ENCODE data around the gene LIN52. TPM values are rescaled to one million over a fixed set of nuclear protein-coding genes. Genes with fewer than 3 reads are reported as not detected.

Gene LIN52
- polyA plus RNA-seq, 3 donors: 2.9 to 7.2 (median 4.8) TPM

GRCh38 chr14:74248017-74248416 is 163.3 kb downstream of the LIN52 start:
- Histone ChIP-seq H3K4me2 (replicated peaks; ENCODE audit: extremely low read depth, low read length, poor library complexity, severe bottlenecking) (no peak overlapping the region), H3K4me3 (replicated peaks in 1 of 3; ENCODE audit: low read depth in 2 of 3, low read length in 3 of 3) (no peak overlapping the region), H3K79me2 (ENCODE audit: insufficient read depth, low read length) (no peaks in the 10 kb centered on the region), H3K9ac (ENCODE audit: insufficient read depth, low read length, poor library complexity, severe bottlenecking) (no peak overlapping the region), H3K9me3 (replicated peaks in 1 of 2; ENCODE audit: control insufficient read depth in 1 of 2, insufficient read depth in 1 of 2, low read length in 2 of 2) (peaks cover 0 to 8% of the 10 kb centered on the region in 2 donors), H3K4me1 (ENCODE audit: control insufficient read depth in 1 of 2, insufficient read depth in 2 of 2, low read length in 2 of 2) (peaks cover 0 to 5% of the 10 kb centered on the region in 2 donors), H2AFZ (ENCODE audit: insufficient read depth, low read depth, low read length, poor library complexity, severe bottlenecking) (no peak overlapping the region), H3K27ac (ENCODE audit: low read depth in 1 of 2, low read length in 2 of 2) (no peak overlapping the region), H3K27me3 (ENCODE audit: control insufficient read depth in 2 of 2, insufficient read depth in 2 of 2, low read length in 2 of 2) (peaks cover 16 to 59% of the 10 kb centered on the region in 2 donors), H4K20me1 (ENCODE audit: insufficient read depth, low read length) (no peaks in the 10 kb centered on the region), H3K36me3 (replicated peaks in 1 of 2; ENCODE audit: control insufficient read depth in 1 of 2, insufficient read depth in 2 of 2, low read length in 2 of 2) (no peaks in the 10 kb centered on the region)
- Mint-ChIP-seq H3K27me3 (ENCODE audit: low read depth in 3 of 3) (peaks cover 41 to 62% (median 53%) of the 10 kb centered on the region in 3 donors), H3K4me3 (no peak overlapping the region), H3K36me3 (no peaks in the 10 kb centered on the region), H3K4me1 (peaks cover 8% of the 10 kb centered on the region), H3K9me3 (peaks cover 0 to 3% (median 0%) of the 10 kb centered on the region in 7 donors), H3K27ac (no peak overlapping the region)
- TF ChIP-seq, protein P1, sequence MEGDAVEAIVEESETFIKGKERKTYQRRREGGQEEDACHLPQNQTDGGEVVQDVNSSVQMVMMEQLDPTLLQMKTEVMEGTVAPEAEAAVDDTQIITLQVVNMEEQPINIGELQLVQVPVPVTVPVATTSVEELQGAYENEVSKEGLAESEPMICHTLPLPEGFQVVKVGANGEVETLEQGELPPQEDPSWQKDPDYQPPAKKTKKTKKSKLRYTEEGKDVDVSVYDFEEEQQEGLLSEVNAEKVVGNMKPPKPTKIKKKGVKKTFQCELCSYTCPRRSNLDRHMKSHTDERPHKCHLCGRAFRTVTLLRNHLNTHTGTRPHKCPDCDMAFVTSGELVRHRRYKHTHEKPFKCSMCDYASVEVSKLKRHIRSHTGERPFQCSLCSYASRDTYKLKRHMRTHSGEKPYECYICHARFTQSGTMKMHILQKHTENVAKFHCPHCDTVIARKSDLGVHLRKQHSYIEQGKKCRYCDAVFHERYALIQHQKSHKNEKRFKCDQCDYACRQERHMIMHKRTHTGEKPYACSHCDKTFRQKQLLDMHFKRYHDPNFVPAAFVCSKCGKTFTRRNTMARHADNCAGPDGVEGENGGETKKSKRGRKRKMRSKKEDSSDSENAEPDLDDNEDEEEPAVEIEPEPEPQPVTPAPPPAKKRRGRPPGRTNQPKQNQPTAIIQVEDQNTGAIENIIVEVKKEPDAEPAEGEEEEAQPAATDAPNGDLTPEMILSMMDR (IDR thresholded peaks at IDR 0.05): no peak
- no CpG with 5 or more reads among the region's 6 CpGs for WGBS (ENCODE audit: insufficient coverage)
- no peak for DNase-seq
- intact Hi-C loops (cut with micrococcal nuclease): no loop called here

GRCh38 chr14:74249433-74250375 is 164.9 kb downstream of the LIN52 start:
- intact Hi-C loops (cut with micrococcal nuclease): no loop called here

More at GRCh38 chr14:74249433-74250375, 164.9 kb downstream of the LIN52 start:
- no peak overlapping the region for H3K27ac ChIP-seq (ENCODE audit: low read depth in 1 of 2, low read length in 2 of 2)
- H3K36me3 Mint-ChIP-seq: no peaks in the 10 kb centered on the region
- no peak for DNase-seq
- peaks cover 0 to 5% of the 10 kb centered on the region in 2 donors for H3K4me1 ChIP-seq (ENCODE audit: control insufficient read depth in 1 of 2, insufficient read depth in 2 of 2, low read length in 2 of 2)
- no peak overlapping the region for H3K4me3 Mint-ChIP-seq
- no peak overlapping the region for H3K4me3 ChIP-seq (replicated peaks in 1 of 3; ENCODE audit: low read depth in 2 of 3, low read length in 3 of 3)
- peaks cover 0 to 42% of the 10 kb centered on the region in 2 donors for H3K27me3 ChIP-seq (ENCODE audit: control insufficient read depth in 2 of 2, insufficient read depth in 2 of 2, low read length in 2 of 2)
- H3K9me3 Mint-ChIP-seq: peaks cover 0 to 3% (median 0%) of the 10 kb centered on the region in 7 donors
- H3K79me2 ChIP-seq (ENCODE audit: insufficient read depth, low read length): no peaks in the 10 kb centered on the region
- no peaks in the 10 kb centered on the region for H3K36me3 ChIP-seq (replicated peaks in 1 of 2; ENCODE audit: control insufficient read depth in 1 of 2, insufficient read depth in 2 of 2, low read length in 2 of 2)
- H3K9me3 ChIP-seq (replicated peaks in 1 of 2; ENCODE audit: control insufficient read depth in 1 of 2, insufficient read depth in 1 of 2, low read length in 2 of 2): no peaks in the 10 kb centered on the region
- H2AFZ ChIP-seq (ENCODE audit: insufficient read depth, low read depth, low read length, poor library complexity, severe bottlenecking): no peak overlapping the region
- no peaks in the 10 kb centered on the region for H4K20me1 ChIP-seq (ENCODE audit: insufficient read depth, low read length)
- H3K27me3 Mint-ChIP-seq (ENCODE audit: low read depth in 3 of 3): peaks cover 24 to 57% (median 39%) of the 10 kb centered on the region in 3 donors
- 100% methylated on average over 2 of the region's 12 CpGs for WGBS (ENCODE audit: insufficient coverage)
- H3K4me2 ChIP-seq (replicated peaks; ENCODE audit: extremely low read depth, low read length, poor library complexity, severe bottlenecking): no peak overlapping the region
- H3K27ac Mint-ChIP-seq: no peak overlapping the region
- H3K4me1 Mint-ChIP-seq: peaks cover 8% of the 10 kb centered on the region
- TF ChIP-seq, protein P1 (IDR thresholded peaks at IDR 0.05): no peak
- H3K9ac ChIP-seq (ENCODE audit: insufficient read depth, low read length, poor library complexity, severe bottlenecking): no peak overlapping the region

Small RNAs within 50 kb of the gene (small RNA-seq; reads per million reads assigned to genes)
- gene AC006349.1 (ENCODE audit: insufficient read length, low read depth) (not detected), gene RN7SL530P (ENCODE audit: insufficient read length, low read depth) (not detected)

Other genes starting within 250 kb of the LIN52 start
- 1 to 10 TPM; 1.1 to 3.8 (median 1.1) TPM for gene PTGR2, start 233.1 kb upstream of the LIN52 start, polyA plus RNA-seq
- 10 to 100 TPM; 20.4 to 53.3 (median 42.5) TPM for gene ZNF410, start 198.1 kb upstream of the LIN52 start, polyA plus RNA-seq
- 1 to 10 TPM in 2 of 3 donors, under 1 TPM in 1; 0.76 to 1.4 (median 1.4) TPM for gene FAM161B, start 134.9 kb upstream of the LIN52 start, polyA plus RNA-seq
- gene COQ6, start 134.7 kb upstream of the LIN52 start, polyA plus RNA-seq: 10 to 100 TPM; 14.1 to 21.1 (median 14.6) TPM
- 1 to 10 TPM; 2.3 to 4.3 (median 2.7) TPM for gene ENTPD5, start 65.7 kb upstream of the LIN52 start, polyA plus RNA-seq
- under 1 TPM in 2 of 3 donors, not detected in 1; 0.01 to 0.94 TPM for gene BBOF1, start 65.6 kb upstream of the LIN52 start, polyA plus RNA-seq
- gene ALDH6A1, start 503 bp upstream of the LIN52 start, polyA plus RNA-seq: 10 to 100 TPM in 1 of 3 donors, 1 to 10 TPM in 2; 2.5 to 15.1 (median 8.8) TPM
- gene VSX2, start 154.5 kb downstream of the LIN52 start, polyA plus RNA-seq: not detected
- gene ABCD4, start 218.0 kb downstream of the LIN52 start, polyA plus RNA-seq: 10 to 100 TPM; 13.9 to 54.1 (median 14.2) TPM

All from CD14-positive monocyte (primary cell).